ENCODE measurements around the gene ANLN. TPM values are rescaled to one million over a fixed set of nuclear protein-coding genes. Genes with fewer than 3 reads are reported as not detected.

Gene ANLN
- total and polyA plus RNA-seq, 4 donors, result 0.17 to 27.0 (median 1.3) TPM

GRCh38 chr7:36379831-36380504, 9.7 kb upstream of the ANLN start:
- no peak for DNase-seq (ENCODE audit: low spot score)
- Histone ChIP-seq H3K4me3 (ENCODE audit: low read depth in 1 of 3, low read length in 3 of 3) (no peak overlapping the region), H3K4me1 (ENCODE audit: control insufficient read depth in 4 of 4, insufficient read depth in 4 of 4, low read length in 3 of 4) (no peaks in the 10 kb centered on the region), H3K27ac (ENCODE audit: low read depth in 1 of 2, low read length in 2 of 2) (no peak overlapping the region), H3K9ac (ENCODE audit: low read depth in 1 of 2, low read length in 2 of 2) (no peak overlapping the region), H3K27me3 (ENCODE audit: control insufficient read depth in 4 of 4, insufficient read depth in 4 of 4, low read length in 3 of 4) (no peaks in the 10 kb centered on the region), H3K36me3 (ENCODE audit: control insufficient read depth in 4 of 4, insufficient read depth in 3 of 4, low read depth in 1 of 4, low read length in 3 of 4) (no peaks in the 10 kb centered on the region), H3K9me3 (ENCODE audit: control insufficient read depth in 4 of 4, low read length in 3 of 4) (no peaks in the 10 kb centered on the region)
- WGBS, result 88% methylated on average over 2 of the region's 2 CpGs
- TF ChIP-seq REST (IDR thresholded peaks at IDR 0.05) (no peak), SP1 (IDR thresholded peaks at IDR 0.05) (no peak), RXRA (IDR thresholded peaks at IDR 0.05) (no peak), JUND (IDR thresholded peaks at IDR 0.05) (no peak), FOXA2 (IDR thresholded peaks at IDR 0.05) (no peak), EGR1 (IDR thresholded peaks at IDR 0.05; ENCODE audit: low read depth in 2 of 2) (no peak), HNF4A (conservative IDR thresholded peaks at IDR 0.05) (no peak), MAX (IDR thresholded peaks at IDR 0.05) (no peak), HNF4G (IDR thresholded peaks at IDR 0.05) (no peak), GABPA (IDR thresholded peaks at IDR 0.05 in 1 of 2, conservative IDR thresholded peaks at IDR 0.05 in 1 of 2) (no peak), NR2F2 (IDR thresholded peaks at IDR 0.05) (no peak), FOXA1 (IDR thresholded peaks at IDR 0.05) (no peak), YY1 (IDR thresholded peaks at IDR 0.05) (no peak)
- TF ChIP-seq, protein P1, sequence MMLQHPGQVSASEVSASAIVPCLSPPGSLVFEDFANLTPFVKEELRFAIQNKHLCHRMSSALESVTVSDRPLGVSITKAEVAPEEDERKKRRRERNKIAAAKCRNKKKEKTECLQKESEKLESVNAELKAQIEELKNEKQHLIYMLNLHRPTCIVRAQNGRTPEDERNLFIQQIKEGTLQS (IDR thresholded peaks at IDR 0.05), result no peak
- TF ChIP-seq, protein P2, sequence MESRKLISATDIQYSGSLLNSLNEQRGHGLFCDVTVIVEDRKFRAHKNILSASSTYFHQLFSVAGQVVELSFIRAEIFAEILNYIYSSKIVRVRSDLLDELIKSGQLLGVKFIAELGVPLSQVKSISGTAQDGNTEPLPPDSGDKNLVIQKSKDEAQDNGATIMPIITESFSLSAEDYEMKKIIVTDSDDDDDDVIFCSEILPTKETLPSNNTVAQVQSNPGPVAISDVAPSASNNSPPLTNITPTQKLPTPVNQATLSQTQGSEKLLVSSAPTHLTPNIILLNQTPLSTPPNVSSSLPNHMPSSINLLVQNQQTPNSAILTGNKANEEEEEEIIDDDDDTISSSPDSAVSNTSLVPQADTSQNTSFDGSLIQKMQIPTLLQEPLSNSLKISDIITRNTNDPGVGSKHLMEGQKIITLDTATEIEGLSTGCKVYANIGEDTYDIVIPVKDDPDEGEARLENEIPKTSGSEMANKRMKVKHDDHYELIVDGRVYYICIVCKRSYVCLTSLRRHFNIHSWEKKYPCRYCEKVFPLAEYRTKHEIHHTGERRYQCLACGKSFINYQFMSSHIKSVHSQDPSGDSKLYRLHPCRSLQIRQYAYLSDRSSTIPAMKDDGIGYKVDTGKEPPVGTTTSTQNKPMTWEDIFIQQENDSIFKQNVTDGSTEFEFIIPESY (IDR thresholded peaks at IDR 0.05), result no peak
- TF ChIP-seq, protein P3, sequence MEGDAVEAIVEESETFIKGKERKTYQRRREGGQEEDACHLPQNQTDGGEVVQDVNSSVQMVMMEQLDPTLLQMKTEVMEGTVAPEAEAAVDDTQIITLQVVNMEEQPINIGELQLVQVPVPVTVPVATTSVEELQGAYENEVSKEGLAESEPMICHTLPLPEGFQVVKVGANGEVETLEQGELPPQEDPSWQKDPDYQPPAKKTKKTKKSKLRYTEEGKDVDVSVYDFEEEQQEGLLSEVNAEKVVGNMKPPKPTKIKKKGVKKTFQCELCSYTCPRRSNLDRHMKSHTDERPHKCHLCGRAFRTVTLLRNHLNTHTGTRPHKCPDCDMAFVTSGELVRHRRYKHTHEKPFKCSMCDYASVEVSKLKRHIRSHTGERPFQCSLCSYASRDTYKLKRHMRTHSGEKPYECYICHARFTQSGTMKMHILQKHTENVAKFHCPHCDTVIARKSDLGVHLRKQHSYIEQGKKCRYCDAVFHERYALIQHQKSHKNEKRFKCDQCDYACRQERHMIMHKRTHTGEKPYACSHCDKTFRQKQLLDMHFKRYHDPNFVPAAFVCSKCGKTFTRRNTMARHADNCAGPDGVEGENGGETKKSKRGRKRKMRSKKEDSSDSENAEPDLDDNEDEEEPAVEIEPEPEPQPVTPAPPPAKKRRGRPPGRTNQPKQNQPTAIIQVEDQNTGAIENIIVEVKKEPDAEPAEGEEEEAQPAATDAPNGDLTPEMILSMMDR (IDR thresholded peaks at IDR 0.05; ENCODE audit: low read depth, low read length, missing input control), result no peak

All from liver (tissue), 9 donors.